H1 (cell line): ENCODE measurements around the gene CASP8AP2. TPM values are rescaled to one million over a fixed set of nuclear protein-coding genes. Genes with fewer than 3 reads are reported as not detected.

Experiments used
- CTCF ChIA-PET: fragments of 300-600 bp; sonication (Branson Sonifier 250); formaldehyde crosslinking; loops from one replicate; lab custom pipeline; 2021; ENCODE audit not compliant: partially characterized antibody; lab: Charles Lee
- POLR2A ChIA-PET: fragments of 300-600 bp; sonication (Branson Sonifier 250); formaldehyde crosslinking; loops from one replicate; lab custom pipeline; 2021; ENCODE audit warnings: inconsistent platforms; ENCODE audit not compliant: partially characterized antibody; lab: Charles Lee
- DNase-seq, 2 experiments: peaks; one replicate each; pipeline versions ENCODE4 v3.0.0 to v3.0.0-alpha.2; 2010 to 2022; ENCODE audit warnings: low spot score in 2 of 2, low read depth in 1 of 2, mixed read lengths in 1 of 2
- FAIRE-seq: peaks from 2 replicates; lab custom pipeline; 2011; peaks lifted over from hg19 to GRCh38; lab: Jason Lieb, UNC
- H2AFZ ChIP-seq: 2 replicates; pipeline ENCODE4 v1.8.1; 2012; ENCODE audit warnings: low read length, inconsistent platforms
- H2AK5ac ChIP-seq: 2 replicates; pipeline ENCODE4 v1.6.1; 2013; ENCODE audit warnings: low read depth, low read length
- H2BK120ac ChIP-seq: replicated peaks from 2 replicates; pipeline ENCODE3; 2013; ENCODE audit warnings: low read depth, low read length, inconsistent platforms
- H2BK12ac ChIP-seq: 2 replicates; pipeline ENCODE4 v1.6.1; 2013; ENCODE audit warnings: low read depth, low read length
- H2BK15ac ChIP-seq: 2 replicates; pipeline ENCODE4 v1.6.1; 2013; ENCODE audit warnings: low read length
- H2BK20ac ChIP-seq: 2 replicates; pipeline ENCODE4 v1.6.1; 2013; ENCODE audit warnings: low read length
- H2BK5ac ChIP-seq: 2 replicates; pipeline ENCODE4 v1.6.1; 2013; ENCODE audit warnings: low read depth, low read length
- H3K14ac ChIP-seq: 2 replicates; pipeline ENCODE4 v1.6.1; 2013; ENCODE audit warnings: inconsistent platforms; ENCODE audit not compliant: insufficient read length
- H3K18ac ChIP-seq: 2 replicates; pipeline ENCODE4 v1.6.1; 2013; ENCODE audit warnings: low read length; ENCODE audit errors: extremely low read depth
- H3K23ac ChIP-seq: 2 replicates; pipeline ENCODE4 v1.6.1; 2013; ENCODE audit warnings: inconsistent platforms; ENCODE audit not compliant: insufficient read length
- H3K23me2 ChIP-seq: 2 replicates; pipeline ENCODE4 v1.6.1; 2013; ENCODE audit warnings: low read depth, low read length
- H3K27ac ChIP-seq: 2 replicates; pipeline ENCODE4 v1.6.1; 2011; ENCODE audit warnings: low read depth, low read length, inconsistent platforms
- H3K27me3 ChIP-seq, 4 experiments: replicated peaks in 1 of 4; 1 replicate in 1 of 4; 2 replicates in 3 of 4; pipeline versions ENCODE4 v1.6.1 to v1.8.1; 2011 to 2013; ENCODE audit warnings: low read length in 3 of 4, mild to moderate bottlenecking in 3 of 4, inconsistent platforms in 2 of 4, mixed read lengths in 2 of 4, moderate library complexity in 1 of 4; ENCODE audit not compliant: control insufficient read depth in 3 of 4, insufficient read depth in 3 of 4; ENCODE audit errors: extremely low read depth in 1 of 4
- H3K36me3 ChIP-seq, 4 experiments: 2 replicates each; pipeline versions ENCODE4 v1.6.1 to v1.8.1; 2011 to 2013; ENCODE audit warnings: mild to moderate bottlenecking in 4 of 4, low read length in 3 of 4, moderate library complexity in 2 of 4, control low read depth in 1 of 4, inconsistent platforms in 1 of 4; ENCODE audit not compliant: insufficient read depth in 4 of 4, control insufficient read depth in 2 of 4
- H3K4ac ChIP-seq: replicated peaks from 2 replicates; pipeline ENCODE3; 2013; ENCODE audit warnings: low read length, low read depth, mixed read lengths, inconsistent platforms; ENCODE audit not compliant: insufficient read length
- H3K4me1 ChIP-seq, 4 experiments: replicated peaks in 1 of 4; 1 replicate in 1 of 4; 2 replicates in 3 of 4; pipeline versions ENCODE4 v1.6.1 to v1.8.1; 2011 to 2013; ENCODE audit warnings: low read length in 3 of 4, inconsistent platforms in 2 of 4, mixed read lengths in 1 of 4; ENCODE audit not compliant: insufficient read depth in 4 of 4, control insufficient read depth in 3 of 4
- H3K4me2 ChIP-seq, 2 experiments: 2 replicates each; pipeline versions ENCODE4 v1.6.1 to v1.8.1; 2011 to 2013; ENCODE audit warnings: low read depth in 2 of 2, low read length in 2 of 2, control low read depth in 1 of 2, inconsistent platforms in 1 of 2, mild to moderate bottlenecking in 1 of 2; ENCODE audit not compliant: insufficient read depth in 1 of 2
- H3K4me3 ChIP-seq, 4 experiments: fragments of 200-600, 300-600 bp in 1 of 4; sonication (generic), shearing (Covaris generic), sonication (Bioruptor Twin) in 1 of 4; 2 replicates each; pipeline versions ENCODE4 v1.5.1 to v1.8.1; 2011 to 2016; ENCODE audit warnings: low read length in 4 of 4, low read depth in 3 of 4, control low read depth in 2 of 4, inconsistent platforms in 2 of 4, mild to moderate bottlenecking in 2 of 4, mixed read lengths in 1 of 4, moderate library complexity in 1 of 4; ENCODE audit not compliant: insufficient read depth in 2 of 4; ENCODE audit errors: extremely low read depth in 1 of 4
- H3K56ac ChIP-seq: replicated peaks from 2 replicates; pipeline ENCODE3; 2013; ENCODE audit warnings: low read depth, mild to moderate bottlenecking, mixed read lengths, low read length, inconsistent platforms; ENCODE audit not compliant: insufficient read length
- H3K79me1 ChIP-seq: 2 replicates; pipeline ENCODE4 v1.6.1; 2013; ENCODE audit warnings: low read depth, low read length, control low read depth
- H3K79me2 ChIP-seq, 2 experiments: 2 replicates each; pipeline versions ENCODE4 v1.6.1 to v1.8.1; 2012 to 2013; ENCODE audit warnings: low read length in 2 of 2, mild to moderate bottlenecking in 2 of 2, inconsistent platforms in 1 of 2; ENCODE audit not compliant: insufficient read depth in 2 of 2, control insufficient read depth in 1 of 2
- H3K9ac ChIP-seq, 4 experiments: replicated peaks in 1 of 4; 1 replicate in 1 of 4; 2 replicates in 3 of 4; pipeline versions ENCODE4 v1.6.1 to v1.8.1; 2011 to 2013; ENCODE audit warnings: low read depth in 3 of 4, low read length in 3 of 4, control low read depth in 2 of 4, mild to moderate bottlenecking in 2 of 4, moderate library complexity in 2 of 4, inconsistent platforms in 1 of 4; ENCODE audit errors: extremely low read depth in 1 of 4
- H3K9me3 ChIP-seq, 2 experiments: 2 replicates each; pipeline versions ENCODE4 v1.6.1 to v1.8.1; 2012 to 2013; ENCODE audit warnings: mild to moderate bottlenecking in 2 of 2, moderate library complexity in 2 of 2, control low read depth in 1 of 2, inconsistent platforms in 1 of 2, low read depth in 1 of 2, low read length in 1 of 2, mixed read lengths in 1 of 2; ENCODE audit not compliant: insufficient read depth in 2 of 2
- H4K20me1 ChIP-seq, 2 experiments: replicated peaks in 1 of 2; 2 replicates each; pipeline versions ENCODE3 to v1.8.1; 2011 to 2013; ENCODE audit warnings: inconsistent platforms in 2 of 2, low read length in 2 of 2, mild to moderate bottlenecking in 1 of 2; ENCODE audit not compliant: insufficient read depth in 2 of 2, control insufficient read depth in 1 of 2
- H4K5ac ChIP-seq: 2 replicates; pipeline ENCODE4 v1.6.1; 2013; ENCODE audit warnings: low read length, low read depth, mixed read lengths, inconsistent platforms; ENCODE audit not compliant: insufficient read length
- H4K8ac ChIP-seq: 2 replicates; pipeline ENCODE4 v1.8.0; 2013; ENCODE audit warnings: mild to moderate bottlenecking, moderate library complexity, low read length, inconsistent platforms; ENCODE audit not compliant: insufficient read depth; ENCODE audit errors: extremely low read depth
- H4K91ac ChIP-seq: replicated peaks from 2 replicates; pipeline ENCODE3; 2013; ENCODE audit warnings: low read length, mixed read lengths, inconsistent platforms; ENCODE audit not compliant: insufficient read length
- CHD2 ChIP-seq: IDR thresholded peaks from 2 replicates; pipeline ENCODE4 v1.6.1; 2012; ENCODE audit warnings: low read length, improper control_type of control experiment
- EP300 ChIP-seq, 2 experiments: IDR thresholded peaks; 1 replicate in 1 of 2; 2 replicates in 1 of 2; pipeline ENCODE4 v1.6.1; 2011 to 2012; ENCODE audit warnings: low read depth in 2 of 2, low read length in 2 of 2, mild to moderate bottlenecking in 2 of 2, borderline replicate concordance in 1 of 2, inconsistent platforms in 1 of 2, moderate library complexity in 1 of 2
- GABPA ChIP-seq: IDR thresholded peaks from 2 replicates; pipeline ENCODE4 v1.6.1; 2011; ENCODE audit warnings: mild to moderate bottlenecking, low read length, moderate library complexity, borderline replicate concordance; ENCODE audit not compliant: insufficient read depth
- HDAC2 ChIP-seq, 2 experiments: fragments of 300-600 bp in 1 of 2; sonication (generic) in 1 of 2; IDR thresholded peaks; 2 replicates each; pipeline ENCODE4 v1.6.1; 2011 to 2012; ENCODE audit warnings: low read depth in 2 of 2, low read length in 2 of 2, mild to moderate bottlenecking in 2 of 2, moderate library complexity in 2 of 2, borderline replicate concordance in 1 of 2, inconsistent platforms in 1 of 2
- KDM1A ChIP-seq: fragments of 200-600, 300-600 bp; sonication (generic); IDR thresholded peaks from 2 replicates; pipeline ENCODE4 v1.7.1; 2016; ENCODE audit warnings: mild to moderate bottlenecking, low read length, borderline replicate concordance
- PHF8 ChIP-seq: fragments of 200-600 bp; sonication (generic); conservative IDR thresholded peaks from 2 replicates; pipeline ENCODE4 v1.7.1; 2012; ENCODE audit warnings: low read depth, mild to moderate bottlenecking, inconsistent platforms, low read length, moderate library complexity
- RBBP5 ChIP-seq: IDR thresholded peaks from 2 replicates; pipeline ENCODE4 v1.7.1; 2012; ENCODE audit warnings: low read depth, mild to moderate bottlenecking, inconsistent platforms, low read length, moderate library complexity, borderline replicate concordance
- RNF2 ChIP-seq: fragments of 200-900, 300-1000 bp; sonication (generic); IDR thresholded peaks from 2 replicates; pipeline ENCODE4 v1.7.1; 2016; ENCODE audit warnings: borderline replicate concordance, low read depth, mild to moderate bottlenecking, antibody characterized with exemption, low read length; ENCODE audit not compliant: poor library complexity, severe bottlenecking; ENCODE audit errors: missing control alignments
- SP2 ChIP-seq: IDR thresholded peaks from 2 replicates; pipeline ENCODE4 v1.6.1; 2012; ENCODE audit warnings: mild to moderate bottlenecking, low read length, inconsistent platforms
- SUZ12 ChIP-seq: fragments of 200-600 bp; sonication (generic); IDR thresholded peaks from 2 replicates; pipeline ENCODE4 v1.6.1; 2012; ENCODE audit warnings: mild to moderate bottlenecking, inconsistent platforms, low read length, moderate library complexity, mixed read lengths
- ZNF274 ChIP-seq: IDR thresholded peaks from 2 replicates; pipeline ENCODE4 v1.7.0; 2012; ENCODE audit warnings: low read length, borderline replicate concordance; ENCODE audit errors: extremely low read depth
- WGBS, 2 experiments: shearing (Covaris generic) in 1 of 2; methylation state at CpG; one replicate each; pipeline versions ENCODE4 v1.1.6 to v1.1.7; 2013 to 2015; ENCODE audit warnings: low lambda C conversion rate in 2 of 2, mixed read lengths in 2 of 2, inconsistent platforms in 1 of 2, low coverage in 1 of 2, missing lambda C conversion rate in 1 of 2; ENCODE audit not compliant: insufficient replicate concordance in 2 of 2, insufficient coverage in 1 of 2, insufficient read length in 1 of 2; ENCODE audit errors: extremely low coverage in 1 of 2, missing lambda C conversion rate in 1 of 2; 5-methylcytosine and 5-hydroxymethylcytosine counted together
- polyA plus RNA-seq, 7 experiments: library from polyadenylated mRNA; depleted of rRNA in 3 of 7; stranded (reverse) in 5 of 7; unstranded in 2 of 7; fragments of >200 nt in 5 of 7; fragments of 200-250 nt in 2 of 7; gene quantifications; 1 replicate in 5 of 7; 2 replicates in 1 of 7; 4 replicates in 1 of 7; pipeline versions ENCODE4 v1.2.1 to v1.2.3, GENCODE V29; 2011 to 2013; ENCODE audit warnings: missing spikeins in 2 of 7, mixed read lengths in 2 of 7
- total RNA-seq: library from RNA; stranded (reverse); fragmentation: NEBNext Ultra II Directional; extraction: Animal tissue kit (Norgen Biotek cat#: 25700); gene quantifications from 2 replicates; pipeline ENCODE4 v1.2.1, GENCODE V29; 2021

Gene CASP8AP2
- total and polyA plus RNA-seq, 2 of the 8 experiments (the other 6 are each of a cell fraction or from before 2014, with no cell fraction given): 6.9 to 32.1 TPM

DNA sequence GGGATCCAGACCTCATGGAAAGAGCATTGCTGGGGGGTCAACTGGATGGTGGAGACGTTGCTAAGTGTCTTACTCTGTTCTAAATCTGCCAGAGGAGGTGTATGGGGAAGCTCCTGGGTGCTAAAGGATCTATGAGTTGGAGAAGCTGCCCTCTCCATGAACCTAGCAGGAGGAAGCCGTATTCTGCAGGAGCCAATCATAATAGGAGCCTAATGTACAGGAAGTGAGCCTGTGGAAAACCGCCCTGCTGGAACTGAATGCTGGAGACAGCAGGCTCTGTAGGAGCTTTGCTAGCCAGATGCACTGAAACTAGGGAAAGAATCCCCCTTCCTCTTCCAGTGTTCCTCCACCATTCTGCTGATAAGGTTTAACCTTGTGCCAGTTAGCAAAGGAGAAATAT, 10.9 kb downstream of the CASP8AP2 start:
- 92% methylated on average over 3 of the region's 3 CpGs; no CpG with 5 or more reads in 1 of the 2 experiments for WGBS, 2 experiments
- no peak overlapping the region for H3K18ac ChIP-seq
- no peaks in the 10 kb centered on the region for H3K27me3 ChIP-seq
- no peak for DNase-seq
- no peak overlapping the region for H2BK12ac ChIP-seq
- ChIA-PET POLR2A (interaction anchor here (0.7 to 2.6 kb wide), 8 partner anchors 10 to 54 kb away, joined by 3 to 26 read pairs (median 4); partner anchors contain the start of gene CASP8AP2), CTCF (interaction anchor here (1.1 kb wide), 1 partner anchor 48 kb away, joined by 5 read pairs; no protein-coding TSS in a partner anchor)
- no peak overlapping the region for H2BK5ac ChIP-seq
- H3K79me2 ChIP-seq: peaks cover 0 to 86% of the 10 kb centered on the region in 2 experiments; a peak in 2 of 4 replicates
- no peak overlapping the region for H2AK5ac ChIP-seq
- no peak overlapping the region for H2BK15ac ChIP-seq
- no peak overlapping the region for H4K8ac ChIP-seq
- H3K14ac ChIP-seq: no peak overlapping the region
- no peak overlapping the region for H2BK120ac ChIP-seq
- no peak overlapping the region for H3K4me2 ChIP-seq
- H2BK20ac ChIP-seq: no peak overlapping the region
- H3K27ac ChIP-seq: no peak overlapping the region
- FAIRE-seq: no peak
- no peak overlapping the region for H3K9ac ChIP-seq
- H3K9me3 ChIP-seq: no peaks in the 10 kb centered on the region
- H3K23ac ChIP-seq: no peak overlapping the region
- no peak overlapping the region for H3K4ac ChIP-seq
- H4K20me1 ChIP-seq: peaks cover 4 to 8% of the 10 kb centered on the region in 2 experiments
- H4K91ac ChIP-seq: no peak overlapping the region
- peaks cover 0 to 2% (median 0%) of the 10 kb centered on the region in 4 experiments; a peak in 3 of 7 replicates for H3K4me1 ChIP-seq
- peaks cover 0 to 35% (median 3%) of the 10 kb centered on the region in 4 experiments; a peak in 3 of 8 replicates for H3K36me3 ChIP-seq
- no peak overlapping the region for H4K5ac ChIP-seq
- H3K56ac ChIP-seq: no peak overlapping the region
- no peaks in the 10 kb centered on the region for H3K23me2 ChIP-seq
- no peak overlapping the region for H2AFZ ChIP-seq
- no peak overlapping the region for H3K4me3 ChIP-seq
- peaks cover 5% of the 10 kb centered on the region for H3K79me1 ChIP-seq
- no peak for TF ChIP-seq RBBP5
- no peak for TF ChIP-seq CHD2
- no peak for TF ChIP-seq SUZ12
- no peak for TF ChIP-seq PHF8
- TF ChIP-seq HDAC2 (IDR thresholded peaks at IDR 0.05; ENCODE audit: borderline replicate concordance in 1 of 2, low read depth in 2 of 2, low read length in 2 of 2): no peak
- TF ChIP-seq KDM1A: no peak
- no peak for TF ChIP-seq RNF2
- no peak for TF ChIP-seq GABPA
- no peak for TF ChIP-seq EP300 (IDR thresholded peaks at IDR 0.05; ENCODE audit: borderline replicate concordance in 1 of 2, low read depth in 2 of 2, low read length in 2 of 2)
- TF ChIP-seq SP2: no peak
- no peak for TF ChIP-seq ZNF274
